ENCODE data around the gene UGDH.
"Not testable (repeated sequence)": the region's sequence is repeated elsewhere in the genome, so short reads cannot be mapped to it uniquely, and the experiment has no call there.

Gene UGDH

GRCh38 chr4:39490322-39490721 is 36.9 kb downstream of the UGDH start:
- no peak for DNase-seq

DNA sequence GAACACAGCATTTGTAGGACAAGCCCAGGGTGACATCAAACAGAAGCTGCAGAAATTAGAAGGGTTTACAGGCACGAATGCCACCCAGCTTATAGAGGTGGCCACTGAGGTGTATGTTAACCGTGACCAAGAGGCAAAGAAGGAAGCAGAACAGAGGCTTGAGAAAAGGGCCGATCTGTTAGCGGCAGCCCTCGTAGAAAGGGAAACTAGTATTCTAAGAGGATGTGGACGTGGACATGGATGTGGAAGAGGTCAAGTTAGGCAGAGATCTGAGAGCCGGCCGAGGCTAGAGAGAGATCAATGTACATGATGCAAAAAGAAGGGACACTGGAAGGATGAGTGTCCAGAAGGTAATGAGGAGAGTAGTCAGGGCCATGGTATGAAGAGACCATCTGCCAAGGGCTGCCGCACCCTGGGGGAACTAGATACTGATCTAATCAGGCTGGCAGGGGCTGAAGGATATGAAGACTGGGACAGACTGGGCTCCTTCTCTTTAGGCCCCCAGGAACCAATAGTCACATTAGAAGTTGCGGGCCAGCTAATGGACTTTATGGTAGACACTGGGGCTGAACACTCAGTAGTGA is 40.9 kb downstream of the UGDH start:
- DNase-seq, result no peak

- no peak for DNase-seq
These were observed 42.5 kb downstream of the UGDH start for GRCh38 chr4:39484582-39485272.

DNA sequence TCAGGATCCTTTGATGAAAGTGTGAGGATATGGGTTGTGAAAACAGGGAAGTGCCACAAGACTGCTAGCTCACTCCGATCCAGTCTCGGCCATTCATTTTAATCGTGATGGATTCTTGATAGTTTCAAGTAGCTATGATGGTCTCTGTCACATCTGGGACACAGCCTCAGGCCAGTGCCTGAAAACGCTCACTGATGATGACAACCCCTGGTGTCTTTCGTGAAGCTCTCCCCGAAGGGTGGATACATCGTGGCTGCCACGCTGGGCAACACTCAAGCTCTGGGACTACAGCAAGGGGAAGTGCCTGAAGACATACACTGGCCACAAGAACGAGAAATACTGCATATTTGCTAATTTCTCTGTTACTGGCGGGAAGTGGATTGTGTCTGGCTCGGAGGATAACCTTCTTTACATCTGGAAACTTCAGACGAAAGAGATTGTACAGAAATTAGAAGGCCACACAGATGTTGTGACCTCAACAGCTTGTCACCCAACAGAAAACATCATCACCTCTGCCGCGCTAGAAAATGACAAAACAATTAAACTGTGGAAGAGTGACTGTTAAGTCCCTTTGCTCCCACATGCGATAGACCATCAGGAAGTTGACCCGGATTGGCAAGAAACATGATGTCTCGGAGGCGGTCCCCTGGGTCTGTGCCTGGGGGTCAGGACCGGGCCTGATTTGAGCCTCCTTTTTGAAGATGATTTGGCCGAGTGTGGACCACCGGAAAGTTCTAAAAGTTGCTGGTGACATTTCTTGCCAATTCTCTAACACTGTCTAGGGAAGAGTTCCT is 46.1 kb downstream of the UGDH start:
- DNase-seq, result no peak

GRCh38 chr4:39480251-39480650 is 47.0 kb downstream of the UGDH start:
- DNase-seq, result no peak

- DNase-seq, result no peak
These were observed 50.9 kb downstream of the UGDH start for GRCh38 chr4:39476187-39476895.

- no peak for DNase-seq
These were observed 54.8 kb downstream of the UGDH start for GRCh38 chr4:39472396-39472795.

GRCh38 chr4:39470402-39470801 is 56.8 kb downstream of the UGDH start:
- no peak for DNase-seq

- DNase-seq, result peak; percentile 67
These were observed 57.7 kb downstream of the UGDH start for GRCh38 chr4:39469429-39470077.

- DNase-seq, result no peak
These were observed 59.8 kb downstream of the UGDH start for GRCh38 chr4:39467464-39467863.

GRCh38 chr4:39466747-39467146 is 60.5 kb downstream of the UGDH start:
- DNase-seq, result no peak

GRCh38 chr4:39464886-39465501 is 62.2 kb downstream of the UGDH start:
- no peak for DNase-seq

- peak; percentile 97 for DNase-seq
These were observed 68.5 kb downstream of the UGDH start, which contains the start of the genes LIAS and RPL9 for GRCh38 chr4:39458505-39459300. Gene LIAS, plus strand, starts transcription at chr4:39459056. Its CDS starts 62 bp downstream, at chr4:39459118. Gene RPL9, minus strand, starts transcription at chr4:39458922. Its CDS starts 483 bp downstream, at chr4:39458439.

GRCh38 chr4:39458161-39458504 is 69.1 kb downstream of the UGDH start:
- not testable (repeated sequence) for DNase-seq

- DNase-seq, result no peak
These were observed 70.1 kb downstream of the UGDH start for GRCh38 chr4:39456946-39457763.

- DNase-seq, result no peak
These were observed 71.8 kb downstream of the UGDH start for GRCh38 chr4:39455486-39455885.

DNA sequence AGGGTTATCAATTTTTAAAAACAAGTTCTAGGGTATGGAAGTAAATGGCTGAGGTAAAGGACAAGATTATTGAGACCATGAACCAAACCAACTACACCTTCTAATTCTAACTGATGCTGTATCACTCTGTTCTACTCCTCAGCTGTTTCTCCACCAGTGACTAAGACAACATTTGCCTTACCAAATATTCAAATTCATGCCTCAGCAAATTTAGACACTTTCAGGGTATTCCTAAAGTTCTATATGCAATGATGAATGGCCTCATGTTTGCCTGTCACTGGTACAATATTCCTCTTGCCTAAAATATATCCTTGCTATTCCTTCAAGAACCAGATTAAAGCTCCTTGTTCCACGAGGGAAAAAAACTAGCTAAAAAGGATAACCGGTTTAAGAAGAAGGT is 73.5 kb downstream of the UGDH start:
- DNase-seq, result no peak

- DNase-seq, result no peak
These were observed 74.2 kb downstream of the UGDH start for GRCh38 chr4:39452860-39453587.

GRCh38 chr4:39452153-39452859 is 74.9 kb downstream of the UGDH start:
- no peak for DNase-seq
